Endothelial cell of umbilical vein (primary cell): Measurements from ENCODE around the gene TTF1. TPM values are rescaled to one million over a fixed set of nuclear protein-coding genes. Genes with fewer than 3 reads are reported as not detected.

Experiments
- BruUV-seq: library from RNA; stranded (reverse); fragments of 400-500 nt; replicated peaks from 2 replicates; lab custom pipeline; 2021; lab: Mats Ljungman, UMichigan
- CTCF ChIA-PET: fragments of 300-600, 350-600 bp; sonication (Branson Sonifier 250); formaldehyde crosslinking; loops from one replicate; lab custom pipeline; 2021; ENCODE audit warnings: antibody characterized with exemption, inconsistent platforms; lab: Charles Lee
- POLR2A ChIA-PET: fragments of 300-600, 350-600 bp; sonication (Branson Sonifier 250); formaldehyde crosslinking; loops from one replicate; lab custom pipeline; 2021; ENCODE audit warnings: antibody characterized with exemption, inconsistent platforms; lab: Charles Lee
- DNase-seq: peaks from one replicate; pipeline ENCODE4 v3.0.0-alpha.2; 2011; ENCODE audit warnings: low read depth, low spot score
- FAIRE-seq: peaks from 2 replicates; lab custom pipeline; 2011; peaks lifted over from hg19 to GRCh38; lab: Jason Lieb, UNC
- H2AFZ ChIP-seq: 2 replicates; pipeline ENCODE4 v1.6.0; 2012; ENCODE audit warnings: low read depth, low read length, control low read depth, inconsistent platforms
- H3K27ac ChIP-seq: 2 replicates; pipeline ENCODE4 v1.5.1; 2011; ENCODE audit warnings: low read depth, mild to moderate bottlenecking, control low read depth, low read length, moderate library complexity; ENCODE audit not compliant: insufficient read depth
- H3K27me3 ChIP-seq, 2 experiments: 2 replicates each; pipeline versions ENCODE4 v1.6.0 to v1.6.1; 2011; ENCODE audit warnings: low read length in 2 of 2, mixed read lengths in 1 of 2; ENCODE audit not compliant: control insufficient read depth in 2 of 2, insufficient read depth in 2 of 2
- H3K36me3 ChIP-seq, 2 experiments: 2 replicates in 1 of 2; 3 replicates in 1 of 2; pipeline ENCODE4 v1.5.1; 2011; ENCODE audit warnings: low read length in 2 of 2, mild to moderate bottlenecking in 1 of 2, moderate library complexity in 1 of 2; ENCODE audit not compliant: control insufficient read depth in 2 of 2, insufficient read depth in 2 of 2; ENCODE audit errors: extremely low read depth in 1 of 2
- H3K4me1 ChIP-seq: 3 replicates; pipeline ENCODE4 v1.5.1; 2011; ENCODE audit warnings: mild to moderate bottlenecking, low read length; ENCODE audit not compliant: control insufficient read depth, insufficient read depth; ENCODE audit errors: extremely low read depth
- H3K4me2 ChIP-seq: 2 replicates; pipeline ENCODE4 v1.6.1; 2011; ENCODE audit warnings: low read length, control low read depth, mixed read lengths; ENCODE audit not compliant: insufficient read depth
- H3K4me3 ChIP-seq, 3 experiments: fragments of 200-600 bp in 1 of 3; sonication (generic), shearing (Covaris generic) in 1 of 3; replicated peaks in 1 of 3; 2 replicates each; pipeline ENCODE4 v1.5.1; 2011 to 2016; ENCODE audit warnings: control low read depth in 3 of 3, low read length in 3 of 3, mild to moderate bottlenecking in 2 of 3, inconsistent platforms in 1 of 3, low read depth in 1 of 3, moderate library complexity in 1 of 3; ENCODE audit not compliant: insufficient read depth in 1 of 3
- H3K79me2 ChIP-seq: 2 replicates; pipeline ENCODE4 v1.6.0; 2012; ENCODE audit warnings: low read length, inconsistent platforms; ENCODE audit not compliant: control insufficient read depth, insufficient read depth
- H3K9ac ChIP-seq: replicated peaks from 2 replicates; pipeline ENCODE3; 2011; ENCODE audit warnings: low read length, control low read depth; ENCODE audit not compliant: insufficient read depth; ENCODE audit errors: extremely low read depth
- H3K9me1 ChIP-seq: replicated peaks from 3 replicates; pipeline ENCODE4 v1.6.0; 2011; ENCODE audit warnings: mild to moderate bottlenecking, low read length; ENCODE audit not compliant: control insufficient read depth, insufficient read depth; ENCODE audit errors: extremely low read depth
- H3K9me3 ChIP-seq: replicated peaks from 2 replicates; pipeline ENCODE4 v1.5.1; 2012; ENCODE audit warnings: low read length, inconsistent platforms; ENCODE audit not compliant: control insufficient read depth, insufficient read depth
- H4K20me1 ChIP-seq: replicated peaks from 2 replicates; pipeline ENCODE3; 2011; ENCODE audit warnings: mild to moderate bottlenecking, low read length; ENCODE audit not compliant: control insufficient read depth, insufficient read depth; ENCODE audit errors: extremely low read depth
- JUN ChIP-seq: IDR thresholded peaks from 2 replicates; pipeline ENCODE4 v1.6.1; 2011; ENCODE audit warnings: borderline replicate concordance, low read depth; ENCODE audit not compliant: insufficient read length, insufficient read depth
- dilution Hi-C: fragments of 300-500 bp; cut with MboI; formaldehyde crosslinking; loops from one replicate; pipeline ENCODE4 v1.15.0; 2019; ENCODE audit warnings: low sequenced_read_pairs; ENCODE audit not compliant: extremely low pct_ligation_motif_present
- intact Hi-C: fragments of 100-400 bp; cut with micrococcal nuclease; formaldehyde crosslinking; loops from one replicate; pipeline ENCODE4 v1.10.0; 2022
- polyA plus RNA-seq, 4 experiments: library from polyadenylated mRNA; depleted of rRNA in 3 of 4; stranded (reverse) in 3 of 4; unstranded in 1 of 4; fragments of >200 nt; gene quantifications; 2 replicates each; pipeline versions ENCODE4 v1.2.1 to v1.2.3, GENCODE V29; 2011 to 2012; ENCODE audit warnings: missing spikeins in 1 of 4
- small RNA-seq: library from RNA; depleted of rRNA; stranded (forward); fragments of <200 nt; gene quantifications from one replicate; pipeline ENCODE3, GENCODE V24; 2012; ENCODE audit warnings: low replicate concordance, low read depth; ENCODE audit not compliant: insufficient read depth, insufficient read length
- total RNA-seq: library from RNA; stranded (reverse); gene quantifications from 2 replicates; pipeline ENCODE4 v1.2.3, GENCODE V29; 2021

TTF1 gene
- total and polyA plus RNA-seq, 2 donors (not counting 3 experiments of a cell fraction or from before 2014, with no cell fraction given), result 4.9 to 12.0 TPM

- Histone ChIP-seq H3K79me2 (peaks cover 6% of the 10 kb centered on the region), H3K4me1 (peaks cover 4% of the 10 kb centered on the region), H3K4me3 (no peak overlapping the region), H2AFZ (no peak overlapping the region), H3K27me3 (no peaks in the 10 kb centered on the region), H3K36me3 (peaks cover 17 to 35% of the 10 kb centered on the region in 2 experiments), H3K9ac (no peak overlapping the region), H3K27ac (no peak overlapping the region), H3K9me3 (no peaks in the 10 kb centered on the region), H3K9me1 (no peaks in the 10 kb centered on the region), H4K20me1 (no peaks in the 10 kb centered on the region), H3K4me2 (no peak overlapping the region)
- ChIA-PET POLR2A (no interaction called here), CTCF (no interaction called here)
- intact Hi-C loops, result no loop called here
- FAIRE-seq (no peak), DNase-seq (no peak)
- TF ChIP-seq JUN, result no peak
- dilution Hi-C loops, result no loop called here
- BruUV-seq, result no TSS peak
These were observed 79.1 kb downstream of the TTF1 start for GRCh38 chr9:132327537-132327936.

Small RNAs within 50 kb of the gene (small RNA-seq; reads per million reads assigned to genes)
- not detected for gene RNU5D-2P

Other genes starting within 250 kb of the TTF1 start
- 0.88 TPM in 1 of 2 replicates, not detected in the other for gene NTNG2, start 244.8 kb downstream of the TTF1 start, total RNA-seq
- gene NTNG2, start 244.8 kb downstream of the TTF1 start, polyA plus RNA-seq, result 0.08 and 0.11 TPM in 2 replicates
- 40.2 and 47.7 TPM in 2 replicates for gene SETX, start 51.9 kb downstream of the TTF1 start, total RNA-seq
- 19.6 and 20.9 TPM in 2 replicates for gene SETX, start 51.9 kb downstream of the TTF1 start, polyA plus RNA-seq
- gene CFAP77, start 3.4 kb upstream of the TTF1 start, total RNA-seq, result not detected in 2 replicates
- gene CFAP77, start 3.4 kb upstream of the TTF1 start, polyA plus RNA-seq, result 0.14 TPM in 1 of 2 replicates, not detected in the other
- not detected in 2 replicates for gene BARHL1, start 175.8 kb upstream of the TTF1 start, total RNA-seq
- gene BARHL1, start 175.8 kb upstream of the TTF1 start, polyA plus RNA-seq, result not detected in 2 replicates